Endothelial cell of umbilical vein (primary cell): ENCODE data around the gene PRX. TPM values are rescaled to one million over a fixed set of nuclear protein-coding genes. Genes with fewer than 3 reads are reported as not detected.
A peak's percentile ranks its signal among the peaks of the same experiment; 100 is the strongest.

Source experiments
- BruUV-seq: library from RNA; stranded (reverse); fragments of 400-500 nt; replicated peaks from 2 replicates; lab custom pipeline; 2021; lab: Mats Ljungman, UMichigan
- CTCF ChIA-PET: fragments of 300-600, 350-600 bp; sonication (Branson Sonifier 250); formaldehyde crosslinking; loops from one replicate; lab custom pipeline; 2021; ENCODE audit warnings: antibody characterized with exemption, inconsistent platforms; lab: Charles Lee
- POLR2A ChIA-PET: fragments of 300-600, 350-600 bp; sonication (Branson Sonifier 250); formaldehyde crosslinking; loops from one replicate; lab custom pipeline; 2021; ENCODE audit warnings: antibody characterized with exemption, inconsistent platforms; lab: Charles Lee
- DNase-seq: peaks from one replicate; pipeline ENCODE4 v3.0.0-alpha.2; 2011; ENCODE audit warnings: low read depth, low spot score
- FAIRE-seq: peaks from 2 replicates; lab custom pipeline; 2011; peaks lifted over from hg19 to GRCh38; lab: Jason Lieb, UNC
- H2AFZ ChIP-seq: 2 replicates; pipeline ENCODE4 v1.6.0; 2012; ENCODE audit warnings: low read depth, low read length, control low read depth, inconsistent platforms
- H3K27ac ChIP-seq: 2 replicates; pipeline ENCODE4 v1.5.1; 2011; ENCODE audit warnings: low read depth, mild to moderate bottlenecking, control low read depth, low read length, moderate library complexity; ENCODE audit not compliant: insufficient read depth
- H3K27me3 ChIP-seq, 2 experiments: 2 replicates each; pipeline versions ENCODE4 v1.6.0 to v1.6.1; 2011; ENCODE audit warnings: low read length in 2 of 2, mixed read lengths in 1 of 2; ENCODE audit not compliant: control insufficient read depth in 2 of 2, insufficient read depth in 2 of 2
- H3K36me3 ChIP-seq, 2 experiments: 2 replicates in 1 of 2; 3 replicates in 1 of 2; pipeline ENCODE4 v1.5.1; 2011; ENCODE audit warnings: low read length in 2 of 2, mild to moderate bottlenecking in 1 of 2, moderate library complexity in 1 of 2; ENCODE audit not compliant: control insufficient read depth in 2 of 2, insufficient read depth in 2 of 2; ENCODE audit errors: extremely low read depth in 1 of 2
- H3K4me1 ChIP-seq: 3 replicates; pipeline ENCODE4 v1.5.1; 2011; ENCODE audit warnings: mild to moderate bottlenecking, low read length; ENCODE audit not compliant: control insufficient read depth, insufficient read depth; ENCODE audit errors: extremely low read depth
- H3K4me2 ChIP-seq: 2 replicates; pipeline ENCODE4 v1.6.1; 2011; ENCODE audit warnings: low read length, control low read depth, mixed read lengths; ENCODE audit not compliant: insufficient read depth
- H3K4me3 ChIP-seq, 3 experiments: fragments of 200-600 bp in 1 of 3; sonication (generic), shearing (Covaris generic) in 1 of 3; replicated peaks in 1 of 3; 2 replicates each; pipeline ENCODE4 v1.5.1; 2011 to 2016; ENCODE audit warnings: control low read depth in 3 of 3, low read length in 3 of 3, mild to moderate bottlenecking in 2 of 3, inconsistent platforms in 1 of 3, low read depth in 1 of 3, moderate library complexity in 1 of 3; ENCODE audit not compliant: insufficient read depth in 1 of 3
- H3K79me2 ChIP-seq: 2 replicates; pipeline ENCODE4 v1.6.0; 2012; ENCODE audit warnings: low read length, inconsistent platforms; ENCODE audit not compliant: control insufficient read depth, insufficient read depth
- H3K9ac ChIP-seq: replicated peaks from 2 replicates; pipeline ENCODE3; 2011; ENCODE audit warnings: low read length, control low read depth; ENCODE audit not compliant: insufficient read depth; ENCODE audit errors: extremely low read depth
- H3K9me1 ChIP-seq: replicated peaks from 3 replicates; pipeline ENCODE4 v1.6.0; 2011; ENCODE audit warnings: mild to moderate bottlenecking, low read length; ENCODE audit not compliant: control insufficient read depth, insufficient read depth; ENCODE audit errors: extremely low read depth
- H3K9me3 ChIP-seq: replicated peaks from 2 replicates; pipeline ENCODE4 v1.5.1; 2012; ENCODE audit warnings: low read length, inconsistent platforms; ENCODE audit not compliant: control insufficient read depth, insufficient read depth
- H4K20me1 ChIP-seq: replicated peaks from 2 replicates; pipeline ENCODE3; 2011; ENCODE audit warnings: mild to moderate bottlenecking, low read length; ENCODE audit not compliant: control insufficient read depth, insufficient read depth; ENCODE audit errors: extremely low read depth
- EZH2 ChIP-seq: IDR thresholded peaks from 2 replicates; pipeline ENCODE4 v1.6.1; 2012; ENCODE audit warnings: borderline replicate concordance, low read depth, mild to moderate bottlenecking, moderate library complexity, low read length, inconsistent platforms; ENCODE audit not compliant: severe bottlenecking
- FOS ChIP-seq: IDR thresholded peaks from 2 replicates; pipeline ENCODE4 v1.6.1; 2011; ENCODE audit warnings: mild to moderate bottlenecking, low read length, moderate library complexity, borderline replicate concordance; ENCODE audit not compliant: insufficient read depth
- GATA2 ChIP-seq: IDR thresholded peaks from 2 replicates; pipeline ENCODE4 v1.7.0; 2011; ENCODE audit warnings: low read depth, mild to moderate bottlenecking, moderate library complexity, mixed read lengths, low read length; ENCODE audit not compliant: insufficient read length, insufficient read depth
- JUN ChIP-seq: IDR thresholded peaks from 2 replicates; pipeline ENCODE4 v1.6.1; 2011; ENCODE audit warnings: borderline replicate concordance, low read depth; ENCODE audit not compliant: insufficient read length, insufficient read depth
- MYC ChIP-seq: IDR thresholded peaks from one replicate; pipeline ENCODE4 v1.6.1; 2011; ENCODE audit warnings: mild to moderate bottlenecking, low read depth, low read length
- POLR2A ChIP-seq: IDR thresholded peaks from 2 replicates; pipeline ENCODE4 v1.6.1; 2012; ENCODE audit warnings: low read depth, mild to moderate bottlenecking, control low read depth, low read length
- POLR2AphosphoS5 ChIP-seq: IDR thresholded peaks from 2 replicates; pipeline ENCODE4 v1.6.1; 2012; ENCODE audit warnings: low read depth, mild to moderate bottlenecking, control low read depth, low read length, moderate library complexity; ENCODE audit not compliant: insufficient read depth
- dilution Hi-C: fragments of 300-500 bp; cut with MboI; formaldehyde crosslinking; loops from one replicate; pipeline ENCODE4 v1.15.0; 2019; ENCODE audit warnings: low sequenced_read_pairs; ENCODE audit not compliant: extremely low pct_ligation_motif_present
- intact Hi-C: fragments of 100-400 bp; cut with micrococcal nuclease; formaldehyde crosslinking; loops from one replicate; pipeline ENCODE4 v1.10.0; 2022
- polyA plus RNA-seq, 4 experiments: library from polyadenylated mRNA; depleted of rRNA in 3 of 4; stranded (reverse) in 3 of 4; unstranded in 1 of 4; fragments of >200 nt; gene quantifications; 2 replicates each; pipeline versions ENCODE4 v1.2.1 to v1.2.3, GENCODE V29; 2011 to 2012; ENCODE audit warnings: missing spikeins in 1 of 4
- total RNA-seq: library from RNA; stranded (reverse); gene quantifications from 2 replicates; pipeline ENCODE4 v1.2.3, GENCODE V29; 2021
- TF ChIP-seq, protein P1 (sequence below), 2 donors: IDR thresholded peaks; 1 replicate in 1 of 2; 2 replicates in 1 of 2; pipeline ENCODE4 v1.5.1; 2011; ENCODE audit warnings: low read length in 2 of 2, mild to moderate bottlenecking in 2 of 2, moderate library complexity in 2 of 2, control low read depth in 1 of 2, inconsistent platforms in 1 of 2, low read depth in 1 of 2; ENCODE audit not compliant: insufficient read depth in 1 of 2; ENCODE audit errors: extremely low read depth in 1 of 2
- TF ChIP-seq, protein P2 (sequence below): IDR thresholded peaks from 2 replicates; pipeline ENCODE4 v1.6.1; 2011; ENCODE audit not compliant: insufficient read depth, insufficient read length

Gene PRX
- total and polyA plus RNA-seq, 2 donors (not counting 3 experiments of a cell fraction or from before 2014, with no cell fraction given), result 0.80 to 1.3 TPM

DNA sequence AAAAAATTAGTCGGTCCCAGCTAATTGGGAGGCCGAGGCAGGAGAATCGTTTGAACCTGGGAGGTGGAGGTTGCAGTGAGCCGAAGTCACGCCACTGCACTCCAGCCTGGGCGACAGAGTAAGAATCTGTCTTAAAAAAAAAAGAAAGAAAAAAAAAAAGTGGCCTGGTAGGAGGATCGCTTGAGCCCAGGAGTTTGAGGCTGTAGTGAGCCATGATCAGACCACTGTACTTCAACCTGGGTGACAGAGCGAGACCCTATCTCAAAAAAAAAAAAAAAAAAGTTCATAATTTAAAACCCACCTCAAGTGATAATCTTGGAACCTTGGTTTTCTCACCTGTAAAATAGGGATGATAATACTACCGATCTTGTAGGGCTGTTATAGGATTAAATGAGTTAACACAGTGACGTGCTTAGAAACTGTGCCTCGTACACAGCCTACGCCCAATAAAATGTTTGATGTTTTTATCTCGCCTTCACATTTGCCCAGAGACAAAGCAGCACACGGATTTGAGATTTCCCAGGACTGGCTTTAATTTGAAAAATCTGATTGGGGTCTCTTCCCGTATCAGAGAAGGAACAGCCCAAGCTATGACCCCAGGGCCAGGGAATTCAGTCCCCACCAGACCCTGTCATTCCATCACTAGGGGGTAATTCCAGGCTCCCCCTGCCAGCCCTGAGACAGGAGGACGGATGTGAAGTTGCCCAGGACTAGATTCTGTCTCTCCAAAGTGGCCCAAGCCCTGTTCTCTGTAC, 9.0 kb upstream of the PRX start:
- POLR2A ChIA-PET, result interaction anchor here (1.9 kb wide), 1 partner anchor 21 kb away, joined by 15 read pairs; no protein-coding TSS in a partner anchor
- Histone ChIP-seq H3K36me3 (peaks cover 8 to 9% of the 10 kb centered on the region in 2 experiments), H3K9me1 (no peaks in the 10 kb centered on the region), H3K27me3 (no peaks in the 10 kb centered on the region), H3K79me2 (peaks cover 30% of the 10 kb centered on the region), H3K9me3 (no peaks in the 10 kb centered on the region), H3K4me1 (peaks cover 26% of the 10 kb centered on the region), H3K4me3 (no peak overlapping the region), H2AFZ (no peak overlapping the region), H3K9ac (no peak overlapping the region), H3K27ac (peak overlapping the region; percentile 75), H3K4me2 (no peak overlapping the region), H4K20me1 (no peaks in the 10 kb centered on the region)
- no TSS peak for BruUV-seq
- no peak for DNase-seq
- CTCF ChIA-PET, result interaction anchor here (0.7 to 2.0 kb wide), 3 partner anchors 21 to 117 kb away, joined by 3 to 37 read pairs (median 6); partner anchors contain the start of gene SERTAD3
- no peak for FAIRE-seq
- no peak for TF ChIP-seq JUN
- no peak for TF ChIP-seq FOS
- TF ChIP-seq, protein P1, sequence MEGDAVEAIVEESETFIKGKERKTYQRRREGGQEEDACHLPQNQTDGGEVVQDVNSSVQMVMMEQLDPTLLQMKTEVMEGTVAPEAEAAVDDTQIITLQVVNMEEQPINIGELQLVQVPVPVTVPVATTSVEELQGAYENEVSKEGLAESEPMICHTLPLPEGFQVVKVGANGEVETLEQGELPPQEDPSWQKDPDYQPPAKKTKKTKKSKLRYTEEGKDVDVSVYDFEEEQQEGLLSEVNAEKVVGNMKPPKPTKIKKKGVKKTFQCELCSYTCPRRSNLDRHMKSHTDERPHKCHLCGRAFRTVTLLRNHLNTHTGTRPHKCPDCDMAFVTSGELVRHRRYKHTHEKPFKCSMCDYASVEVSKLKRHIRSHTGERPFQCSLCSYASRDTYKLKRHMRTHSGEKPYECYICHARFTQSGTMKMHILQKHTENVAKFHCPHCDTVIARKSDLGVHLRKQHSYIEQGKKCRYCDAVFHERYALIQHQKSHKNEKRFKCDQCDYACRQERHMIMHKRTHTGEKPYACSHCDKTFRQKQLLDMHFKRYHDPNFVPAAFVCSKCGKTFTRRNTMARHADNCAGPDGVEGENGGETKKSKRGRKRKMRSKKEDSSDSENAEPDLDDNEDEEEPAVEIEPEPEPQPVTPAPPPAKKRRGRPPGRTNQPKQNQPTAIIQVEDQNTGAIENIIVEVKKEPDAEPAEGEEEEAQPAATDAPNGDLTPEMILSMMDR (IDR thresholded peaks at IDR 0.05; ENCODE audit: extremely low read depth in 1 of 2, insufficient read depth in 1 of 2, low read depth in 1 of 2, low read length in 2 of 2), result no peak
- no peak for TF ChIP-seq GATA2
- TF ChIP-seq MYC, result no peak
- no peak for TF ChIP-seq EZH2
- no peak for TF ChIP-seq POLR2A
- TF ChIP-seq, protein P2, sequence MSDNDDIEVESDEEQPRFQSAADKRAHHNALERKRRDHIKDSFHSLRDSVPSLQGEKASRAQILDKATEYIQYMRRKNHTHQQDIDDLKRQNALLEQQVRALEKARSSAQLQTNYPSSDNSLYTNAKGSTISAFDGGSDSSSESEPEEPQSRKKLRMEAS, result no peak
- TF ChIP-seq POLR2AphosphoS5, result no peak
- dilution Hi-C loops, result no loop called here
- intact Hi-C loops, result loop anchor here (1.0 to 5.0 kb wide), 5 partner anchors 19 to 177 kb away; partner anchors contain the start of genes C19orf47, PLD3 and SERTAD3
